Liver (tissue), 9 donors: ENCODE data around the gene CBX5. TPM values are rescaled to one million over a fixed set of nuclear protein-coding genes. Genes with fewer than 3 reads are reported as not detected.
A peak's percentile ranks its signal among the peaks of the same experiment; 100 is the strongest.
"Not testable (repeated sequence)": the region's sequence is repeated elsewhere in the genome, so short reads cannot be mapped to it uniquely, and the experiment has no call there.

Experiments
- DNase-seq: peaks from one replicate; pipeline ENCODE4 v3.0.0-alpha.2; 2017; ENCODE audit warnings: low spot score
- H3K27ac ChIP-seq, 2 donors: one replicate each; pipeline ENCODE4 v1.7.0; 2013; ENCODE audit warnings: inconsistent platforms in 2 of 2, low read length in 2 of 2, control low read depth in 1 of 2, low read depth in 1 of 2, mild to moderate bottlenecking in 1 of 2
- H3K27me3 ChIP-seq, 4 donors: one replicate each; pipeline versions ENCODE4 v1.6.1 to v1.7.0; 2013; ENCODE audit warnings: low read length in 3 of 4, inconsistent platforms in 1 of 4, mild to moderate bottlenecking in 1 of 4, moderate library complexity in 1 of 4; ENCODE audit not compliant: control insufficient read depth in 4 of 4, insufficient read depth in 4 of 4
- H3K36me3 ChIP-seq, 4 donors: one replicate each; pipeline versions ENCODE4 v1.6.1 to v1.7.0; 2013; ENCODE audit warnings: low read length in 3 of 4, mild to moderate bottlenecking in 3 of 4, low read depth in 1 of 4, moderate library complexity in 1 of 4; ENCODE audit not compliant: control insufficient read depth in 4 of 4, insufficient read depth in 3 of 4
- H3K4me1 ChIP-seq, 4 donors: one replicate each; pipeline versions ENCODE4 v1.6.1 to v1.7.0; 2013; ENCODE audit warnings: low read length in 3 of 4, mild to moderate bottlenecking in 3 of 4, moderate library complexity in 1 of 4; ENCODE audit not compliant: control insufficient read depth in 4 of 4, insufficient read depth in 4 of 4
- H3K4me3 ChIP-seq, 3 donors: one replicate each; pipeline versions ENCODE4 v1.6.1 to v1.7.0; 2013; ENCODE audit warnings: low read length in 3 of 3, control low read depth in 1 of 3, low read depth in 1 of 3, mild to moderate bottlenecking in 1 of 3
- H3K9ac ChIP-seq, 2 donors: one replicate each; pipeline ENCODE4 v1.7.0; 2013; ENCODE audit warnings: low read length in 2 of 2, mild to moderate bottlenecking in 2 of 2, moderate library complexity in 2 of 2, control low read depth in 1 of 2, low read depth in 1 of 2
- H3K9me3 ChIP-seq, 4 donors: one replicate each; pipeline versions ENCODE4 v1.6.1 to v1.7.0; 2013; ENCODE audit warnings: low read length in 3 of 4; ENCODE audit not compliant: control insufficient read depth in 4 of 4
- EGR1 ChIP-seq, 2 donors: IDR thresholded peaks; 2 replicates each; pipeline ENCODE4 v1.6.1; 2016 to 2018; ENCODE audit warnings: antibody characterized with exemption in 2 of 2, low read depth in 2 of 2
- FOXA1 ChIP-seq: IDR thresholded peaks from 2 replicates; pipeline ENCODE4 v1.6.1; 2016; ENCODE audit warnings: antibody characterized with exemption
- FOXA2 ChIP-seq: IDR thresholded peaks from 2 replicates; pipeline ENCODE4 v1.6.1; 2016; ENCODE audit warnings: antibody characterized with exemption
- GABPA ChIP-seq, 2 donors: IDR thresholded peaks in 1 of 2; conservative IDR thresholded peaks in 1 of 2; 2 replicates each; pipeline ENCODE4 v1.6.1; 2016; ENCODE audit warnings: antibody characterized with exemption in 2 of 2, mild to moderate bottlenecking in 1 of 2, moderate library complexity in 1 of 2
- HNF4A ChIP-seq, 2 donors: conservative IDR thresholded peaks; 2 replicates each; pipeline ENCODE4 v1.6.1; 2016; ENCODE audit warnings: antibody characterized with exemption in 2 of 2, mild to moderate bottlenecking in 2 of 2
- HNF4G ChIP-seq: IDR thresholded peaks from 2 replicates; pipeline ENCODE4 v1.6.1; 2016; ENCODE audit warnings: antibody characterized with exemption
- JUND ChIP-seq, 2 donors: IDR thresholded peaks; 2 replicates each; pipeline ENCODE4 v1.6.1; 2016; ENCODE audit warnings: antibody characterized with exemption in 2 of 2
- NR2F2 ChIP-seq: IDR thresholded peaks from 2 replicates; pipeline ENCODE4 v1.6.1; 2016; ENCODE audit warnings: antibody characterized with exemption
- RAD21 ChIP-seq, 2 donors: IDR thresholded peaks; 2 replicates each; pipeline ENCODE4 v1.6.1; 2016; ENCODE audit warnings: antibody characterized with exemption in 2 of 2, mild to moderate bottlenecking in 2 of 2
- RXRA ChIP-seq, 2 donors: IDR thresholded peaks; 2 replicates each; pipeline ENCODE4 v1.6.1; 2017 to 2018; ENCODE audit warnings: antibody characterized with exemption in 2 of 2, mild to moderate bottlenecking in 1 of 2
- SP1 ChIP-seq: IDR thresholded peaks from 2 replicates; pipeline ENCODE4 v1.6.1; 2018; ENCODE audit warnings: antibody characterized with exemption, mild to moderate bottlenecking
- TAF1 ChIP-seq: conservative IDR thresholded peaks from 2 replicates; pipeline ENCODE4 v1.6.1; 2016; ENCODE audit warnings: antibody characterized with exemption, mild to moderate bottlenecking
- YY1 ChIP-seq: IDR thresholded peaks from 2 replicates; pipeline ENCODE4 v1.6.1; 2016; ENCODE audit warnings: antibody characterized with exemption, mild to moderate bottlenecking
- WGBS: extraction: QIAGEN DNeasy Blood & Tissue Kit; methylation state at CpG from one replicate; pipeline ENCODE4 v1.1.7; 2013; 5-methylcytosine and 5-hydroxymethylcytosine counted together
- polyA plus RNA-seq, 2 donors: library from polyadenylated mRNA; stranded (reverse) in 1 of 2; unstranded in 1 of 2; fragments of 200-250 nt in 1 of 2; fragments of >200 nt in 1 of 2; fragmentation: Nextera tagmentation in 1 of 2; extraction: Ambion mirVana in 1 of 2; gene quantifications; one replicate each; pipeline versions ENCODE4 v1.2.1 to v1.2.3, GENCODE V29; 2013 to 2015
- total RNA-seq, 2 donors: library from RNA; depleted of rRNA; stranded (reverse); fragments of >200 nt; gene quantifications; one replicate each; pipeline ENCODE4 v1.2.3, GENCODE V29; 2014
- TF ChIP-seq, protein P1 (sequence below): IDR thresholded peaks from 2 replicates; pipeline ENCODE4 v1.6.1; 2016; ENCODE audit warnings: antibody characterized with exemption
- TF ChIP-seq, protein P2 (sequence below): IDR thresholded peaks from 2 replicates; pipeline ENCODE4 v1.6.1; 2016; ENCODE audit warnings: antibody characterized with exemption
- TF ChIP-seq, protein P3 (sequence below): IDR thresholded peaks from 2 replicates; pipeline ENCODE4 v1.6.1; 2016; ENCODE audit warnings: antibody characterized with exemption
- TF ChIP-seq, protein P4 (sequence below): IDR thresholded peaks from 2 replicates; pipeline ENCODE4 v1.6.1; 2016; ENCODE audit warnings: antibody characterized with exemption, mild to moderate bottlenecking
- TF ChIP-seq, protein P5 (sequence below): fragments of 150-350 bp; IDR thresholded peaks from 2 replicates; pipeline ENCODE4 v1.5.1; 2017; ENCODE audit warnings: improper control_type of control experiment, low read depth, low read length; ENCODE audit not compliant: missing input control
- donor health status: healthy.
- donor health status: healthy.
- donor health status: healthy.
- donor health status: healthy.
- donor health status: healthy.

CBX5 gene
- total and polyA plus RNA-seq, 4 donors, result 4.4 to 62.3 (median 12.6) TPM

DNA sequence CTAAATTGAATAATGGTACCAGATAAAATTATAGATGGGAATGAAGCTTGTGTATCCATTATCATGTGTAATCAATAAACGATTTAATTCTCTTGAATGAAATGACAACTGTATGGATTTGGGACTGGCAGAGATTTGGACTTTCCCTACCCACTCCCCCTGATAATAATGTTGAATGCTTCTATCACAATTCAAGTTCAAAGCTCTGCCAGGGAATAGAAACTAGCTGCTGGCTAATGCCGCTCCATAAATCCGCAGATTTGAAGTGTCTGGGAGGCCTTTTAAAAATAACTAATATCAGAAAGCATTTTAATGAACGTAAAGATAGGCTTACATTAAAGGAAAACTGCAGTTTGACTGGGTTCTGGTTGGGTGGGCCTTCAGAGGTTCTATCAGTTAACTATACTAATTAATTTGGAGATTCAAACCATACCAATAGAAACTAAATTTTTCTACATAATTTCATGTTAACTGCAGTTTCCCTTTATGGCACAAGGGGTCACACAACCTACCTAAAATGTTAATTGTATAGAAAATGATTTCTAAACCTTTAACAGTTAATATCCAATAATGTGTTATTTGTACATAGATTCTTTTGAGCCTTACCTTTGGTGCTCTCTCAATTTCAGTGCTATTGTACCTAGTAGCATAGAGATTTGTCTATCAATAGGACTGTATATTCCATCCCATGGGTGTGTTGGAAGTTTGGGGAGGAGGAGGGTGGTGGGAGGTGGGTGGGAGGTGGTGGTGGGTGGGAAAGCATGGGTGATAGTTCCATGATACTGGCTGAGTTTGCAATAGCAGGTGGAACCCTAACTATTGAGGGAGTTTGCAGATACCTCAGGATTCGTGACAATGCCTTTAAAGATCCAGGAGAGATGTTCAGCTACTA lies 5.5 kb upstream of the CBX5 start:
- H3K4me1 ChIP-seq, result peaks cover 0 to 44% (median 36%) of the 10 kb centered on the region in 4 donors

DNA sequence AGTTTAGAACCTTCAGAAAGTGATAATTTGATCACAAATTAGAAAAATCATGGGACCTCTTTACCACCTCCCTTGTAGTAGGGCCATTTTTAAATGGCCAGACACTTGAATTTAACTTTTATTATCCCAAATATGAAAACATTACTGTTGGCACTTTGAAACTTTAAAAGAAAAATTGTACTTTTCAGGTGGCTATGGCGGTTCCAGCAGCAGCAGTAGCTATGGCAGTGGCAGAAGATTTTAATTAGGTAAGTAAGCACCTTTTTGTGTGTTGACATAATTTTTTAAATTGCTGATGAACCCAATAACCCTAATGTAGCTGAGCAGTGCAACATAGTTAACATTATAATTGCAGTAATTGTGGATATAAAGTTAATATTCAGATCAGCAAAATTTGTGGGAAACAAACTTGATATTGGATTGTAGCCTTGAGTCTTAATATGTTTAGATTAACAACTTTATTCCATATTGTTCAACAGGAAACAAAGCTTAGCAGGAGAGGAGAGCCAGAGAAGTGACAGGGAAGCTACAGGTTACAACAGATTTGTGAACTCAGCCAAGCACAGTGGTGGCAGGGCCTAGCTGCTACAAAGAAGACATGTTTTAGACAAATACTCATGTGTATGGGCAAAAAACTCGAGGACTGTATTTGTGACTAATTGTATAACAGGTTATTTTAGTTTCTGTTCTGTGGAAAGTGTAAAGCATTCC lies 4.3 kb upstream of the CBX5 start:
- not testable (repeated sequence) for H3K27ac ChIP-seq, H3K9ac ChIP-seq, H3K9me3 ChIP-seq, DNase-seq, H3K27me3 ChIP-seq
- Histone ChIP-seq H3K4me1 (peaks cover 0 to 42% (median 36%) of the 10 kb centered on the region in 4 donors), H3K4me3 (peak overlapping the region in 1 of 3 donors; percentile 2), H3K36me3 (peaks cover 19 to 59% (median 50%) of the 10 kb centered on the region in 4 donors)
- WGBS, result 70% methylated on average over 1 of the region's 2 CpGs

More for the DNA sequence above, 5.5 kb upstream of the CBX5 start:
- Histone ChIP-seq H3K36me3 (peaks cover 19 to 59% (median 50%) of the 10 kb centered on the region in 4 donors), H3K9me3 (no peaks in the 10 kb centered on the region), H3K27ac (no peak overlapping the region), H3K9ac (no peak overlapping the region), H3K4me3 (no peak overlapping the region), H3K27me3 (no peaks in the 10 kb centered on the region)
- DNase-seq, result no peak
- WGBS, result 71% methylated on average over 5 of the region's 5 CpGs
- TF ChIP-seq RAD21 (IDR thresholded peaks at IDR 0.05) (no peak), HNF4A (conservative IDR thresholded peaks at IDR 0.05) (no peak), HNF4G (no peak), FOXA1 (no peak), YY1 (no peak), RXRA (IDR thresholded peaks at IDR 0.05) (no peak), TAF1 (no peak), GABPA (IDR thresholded peaks at IDR 0.05 in 1 of 2, conservative IDR thresholded peaks at IDR 0.05 in 1 of 2) (no peak), SP1 (no peak), NR2F2 (no peak), JUND (IDR thresholded peaks at IDR 0.05) (no peak), FOXA2 (no peak), EGR1 (IDR thresholded peaks at IDR 0.05; ENCODE audit: low read depth in 2 of 2) (no peak)
- TF ChIP-seq, protein P1, sequence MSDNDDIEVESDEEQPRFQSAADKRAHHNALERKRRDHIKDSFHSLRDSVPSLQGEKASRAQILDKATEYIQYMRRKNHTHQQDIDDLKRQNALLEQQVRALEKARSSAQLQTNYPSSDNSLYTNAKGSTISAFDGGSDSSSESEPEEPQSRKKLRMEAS, result no peak
- TF ChIP-seq, protein P2, sequence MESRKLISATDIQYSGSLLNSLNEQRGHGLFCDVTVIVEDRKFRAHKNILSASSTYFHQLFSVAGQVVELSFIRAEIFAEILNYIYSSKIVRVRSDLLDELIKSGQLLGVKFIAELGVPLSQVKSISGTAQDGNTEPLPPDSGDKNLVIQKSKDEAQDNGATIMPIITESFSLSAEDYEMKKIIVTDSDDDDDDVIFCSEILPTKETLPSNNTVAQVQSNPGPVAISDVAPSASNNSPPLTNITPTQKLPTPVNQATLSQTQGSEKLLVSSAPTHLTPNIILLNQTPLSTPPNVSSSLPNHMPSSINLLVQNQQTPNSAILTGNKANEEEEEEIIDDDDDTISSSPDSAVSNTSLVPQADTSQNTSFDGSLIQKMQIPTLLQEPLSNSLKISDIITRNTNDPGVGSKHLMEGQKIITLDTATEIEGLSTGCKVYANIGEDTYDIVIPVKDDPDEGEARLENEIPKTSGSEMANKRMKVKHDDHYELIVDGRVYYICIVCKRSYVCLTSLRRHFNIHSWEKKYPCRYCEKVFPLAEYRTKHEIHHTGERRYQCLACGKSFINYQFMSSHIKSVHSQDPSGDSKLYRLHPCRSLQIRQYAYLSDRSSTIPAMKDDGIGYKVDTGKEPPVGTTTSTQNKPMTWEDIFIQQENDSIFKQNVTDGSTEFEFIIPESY, result no peak
- TF ChIP-seq, protein P3, sequence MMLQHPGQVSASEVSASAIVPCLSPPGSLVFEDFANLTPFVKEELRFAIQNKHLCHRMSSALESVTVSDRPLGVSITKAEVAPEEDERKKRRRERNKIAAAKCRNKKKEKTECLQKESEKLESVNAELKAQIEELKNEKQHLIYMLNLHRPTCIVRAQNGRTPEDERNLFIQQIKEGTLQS, result no peak
- TF ChIP-seq, protein P4, sequence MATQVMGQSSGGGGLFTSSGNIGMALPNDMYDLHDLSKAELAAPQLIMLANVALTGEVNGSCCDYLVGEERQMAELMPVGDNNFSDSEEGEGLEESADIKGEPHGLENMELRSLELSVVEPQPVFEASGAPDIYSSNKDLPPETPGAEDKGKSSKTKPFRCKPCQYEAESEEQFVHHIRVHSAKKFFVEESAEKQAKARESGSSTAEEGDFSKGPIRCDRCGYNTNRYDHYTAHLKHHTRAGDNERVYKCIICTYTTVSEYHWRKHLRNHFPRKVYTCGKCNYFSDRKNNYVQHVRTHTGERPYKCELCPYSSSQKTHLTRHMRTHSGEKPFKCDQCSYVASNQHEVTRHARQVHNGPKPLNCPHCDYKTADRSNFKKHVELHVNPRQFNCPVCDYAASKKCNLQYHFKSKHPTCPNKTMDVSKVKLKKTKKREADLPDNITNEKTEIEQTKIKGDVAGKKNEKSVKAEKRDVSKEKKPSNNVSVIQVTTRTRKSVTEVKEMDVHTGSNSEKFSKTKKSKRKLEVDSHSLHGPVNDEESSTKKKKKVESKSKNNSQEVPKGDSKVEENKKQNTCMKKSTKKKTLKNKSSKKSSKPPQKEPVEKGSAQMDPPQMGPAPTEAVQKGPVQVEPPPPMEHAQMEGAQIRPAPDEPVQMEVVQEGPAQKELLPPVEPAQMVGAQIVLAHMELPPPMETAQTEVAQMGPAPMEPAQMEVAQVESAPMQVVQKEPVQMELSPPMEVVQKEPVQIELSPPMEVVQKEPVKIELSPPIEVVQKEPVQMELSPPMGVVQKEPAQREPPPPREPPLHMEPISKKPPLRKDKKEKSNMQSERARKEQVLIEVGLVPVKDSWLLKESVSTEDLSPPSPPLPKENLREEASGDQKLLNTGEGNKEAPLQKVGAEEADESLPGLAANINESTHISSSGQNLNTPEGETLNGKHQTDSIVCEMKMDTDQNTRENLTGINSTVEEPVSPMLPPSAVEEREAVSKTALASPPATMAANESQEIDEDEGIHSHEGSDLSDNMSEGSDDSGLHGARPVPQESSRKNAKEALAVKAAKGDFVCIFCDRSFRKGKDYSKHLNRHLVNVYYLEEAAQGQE, result no peak
- TF ChIP-seq, protein P5, sequence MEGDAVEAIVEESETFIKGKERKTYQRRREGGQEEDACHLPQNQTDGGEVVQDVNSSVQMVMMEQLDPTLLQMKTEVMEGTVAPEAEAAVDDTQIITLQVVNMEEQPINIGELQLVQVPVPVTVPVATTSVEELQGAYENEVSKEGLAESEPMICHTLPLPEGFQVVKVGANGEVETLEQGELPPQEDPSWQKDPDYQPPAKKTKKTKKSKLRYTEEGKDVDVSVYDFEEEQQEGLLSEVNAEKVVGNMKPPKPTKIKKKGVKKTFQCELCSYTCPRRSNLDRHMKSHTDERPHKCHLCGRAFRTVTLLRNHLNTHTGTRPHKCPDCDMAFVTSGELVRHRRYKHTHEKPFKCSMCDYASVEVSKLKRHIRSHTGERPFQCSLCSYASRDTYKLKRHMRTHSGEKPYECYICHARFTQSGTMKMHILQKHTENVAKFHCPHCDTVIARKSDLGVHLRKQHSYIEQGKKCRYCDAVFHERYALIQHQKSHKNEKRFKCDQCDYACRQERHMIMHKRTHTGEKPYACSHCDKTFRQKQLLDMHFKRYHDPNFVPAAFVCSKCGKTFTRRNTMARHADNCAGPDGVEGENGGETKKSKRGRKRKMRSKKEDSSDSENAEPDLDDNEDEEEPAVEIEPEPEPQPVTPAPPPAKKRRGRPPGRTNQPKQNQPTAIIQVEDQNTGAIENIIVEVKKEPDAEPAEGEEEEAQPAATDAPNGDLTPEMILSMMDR, result no peak
